ENCODE results near the gene AHNAK2.

Gene AHNAK2

GRCh38 chr14:104936361-104937155 lies 41.6 kb downstream of the AHNAK2 start:
- peak; percentile 13 for DNase-seq

DNA sequence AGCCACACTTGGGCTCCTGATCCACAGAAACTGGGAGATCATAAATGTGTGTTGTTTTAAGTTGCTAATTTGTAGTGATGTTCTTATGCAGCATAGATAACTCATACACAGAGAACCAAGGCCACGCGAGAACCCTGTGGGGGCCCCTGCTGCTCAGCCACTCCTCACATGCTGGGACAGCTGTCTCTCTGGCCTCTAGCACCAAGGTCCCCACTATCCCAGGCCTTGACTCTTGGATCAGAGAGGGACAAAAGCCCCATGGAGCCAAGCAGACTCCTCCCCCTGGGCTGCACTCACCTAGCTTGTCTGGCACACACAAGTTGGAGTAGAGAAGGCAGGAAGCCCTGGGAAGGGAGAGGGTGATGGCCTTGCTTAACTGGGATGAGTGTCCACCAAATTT lies 42.2 kb downstream of the AHNAK2 start:
- peak; percentile 9 for DNase-seq

DNA sequence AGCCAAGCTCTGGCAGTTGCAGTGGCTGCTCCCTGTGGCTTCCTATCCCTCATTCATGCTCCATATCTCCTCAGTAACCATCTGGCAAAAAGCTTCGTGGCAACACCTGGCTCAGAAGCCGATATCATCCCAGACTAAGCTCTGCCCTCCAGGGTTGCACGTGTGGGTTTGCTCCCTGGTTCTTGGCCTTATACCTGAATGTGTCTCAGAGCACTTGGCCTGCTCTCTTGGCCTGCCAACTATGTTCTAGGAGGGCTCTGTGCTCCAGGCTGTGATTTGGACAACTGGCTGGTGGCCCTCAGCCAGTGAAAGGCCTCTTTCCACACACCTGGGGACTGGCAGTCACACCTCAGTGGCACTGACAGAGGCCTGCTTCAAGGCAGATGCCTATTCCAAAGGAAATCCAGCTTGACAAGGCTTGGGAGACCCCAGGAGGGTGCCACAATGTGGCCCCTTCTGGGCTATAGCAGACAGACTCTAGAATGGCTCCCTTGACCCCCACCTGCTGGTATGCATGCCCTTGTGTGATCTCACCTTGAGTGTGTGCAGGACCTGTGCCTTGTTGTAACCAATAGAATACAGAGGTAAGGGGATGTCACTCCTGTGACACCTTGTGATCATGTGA lies 43.0 kb downstream of the AHNAK2 start:
- peak; percentile 9 for DNase-seq

DNA sequence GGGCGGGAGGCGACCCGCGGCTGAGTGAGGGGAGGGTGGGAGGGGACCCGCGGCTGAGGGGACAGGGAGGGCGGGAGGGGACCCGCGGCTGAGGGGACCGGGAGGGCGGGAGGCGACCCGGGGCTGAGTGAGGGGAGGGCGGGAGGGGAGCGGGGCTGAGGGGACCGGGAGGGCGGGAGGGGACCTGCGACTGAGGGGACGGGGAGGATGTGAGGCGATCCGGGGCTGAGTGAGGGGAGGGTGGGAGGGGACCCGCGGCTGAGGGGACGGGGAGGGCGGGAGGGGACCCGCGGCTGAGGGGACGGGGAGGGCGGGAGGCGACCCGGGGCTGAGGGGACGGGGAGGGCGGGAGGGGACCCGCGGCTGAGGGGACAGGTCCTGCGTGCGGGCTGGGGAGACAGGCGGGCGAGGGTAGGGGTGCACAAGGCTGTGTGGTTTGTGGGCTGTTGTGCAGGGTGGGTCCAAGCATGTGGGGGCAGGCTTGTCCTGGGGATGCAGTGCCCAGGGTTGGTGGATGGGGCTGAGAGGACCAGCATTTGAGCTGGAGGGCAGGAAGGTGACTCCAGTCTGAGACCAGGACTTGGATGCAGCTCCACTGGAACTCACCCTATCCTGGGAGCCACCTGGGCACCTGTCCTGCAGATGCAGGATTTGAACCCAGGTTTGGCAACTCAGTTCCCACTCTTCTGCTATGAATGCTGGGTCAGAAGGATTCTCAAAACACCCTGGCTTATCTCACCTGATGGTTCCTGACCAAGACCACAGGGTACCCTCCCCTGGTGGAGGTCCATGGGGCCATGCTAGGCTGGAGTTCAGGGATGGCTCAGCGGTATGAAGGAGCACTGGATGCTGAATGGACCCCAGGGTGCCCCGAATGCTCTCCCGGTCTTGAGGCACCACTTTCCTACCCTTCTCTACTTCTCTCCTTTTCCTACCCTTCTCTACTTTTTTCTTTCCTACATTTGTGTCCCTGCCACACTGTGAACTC lies 44.1 kb downstream of the AHNAK2 start:
- peak; percentile 16 for DNase-seq

DNA sequence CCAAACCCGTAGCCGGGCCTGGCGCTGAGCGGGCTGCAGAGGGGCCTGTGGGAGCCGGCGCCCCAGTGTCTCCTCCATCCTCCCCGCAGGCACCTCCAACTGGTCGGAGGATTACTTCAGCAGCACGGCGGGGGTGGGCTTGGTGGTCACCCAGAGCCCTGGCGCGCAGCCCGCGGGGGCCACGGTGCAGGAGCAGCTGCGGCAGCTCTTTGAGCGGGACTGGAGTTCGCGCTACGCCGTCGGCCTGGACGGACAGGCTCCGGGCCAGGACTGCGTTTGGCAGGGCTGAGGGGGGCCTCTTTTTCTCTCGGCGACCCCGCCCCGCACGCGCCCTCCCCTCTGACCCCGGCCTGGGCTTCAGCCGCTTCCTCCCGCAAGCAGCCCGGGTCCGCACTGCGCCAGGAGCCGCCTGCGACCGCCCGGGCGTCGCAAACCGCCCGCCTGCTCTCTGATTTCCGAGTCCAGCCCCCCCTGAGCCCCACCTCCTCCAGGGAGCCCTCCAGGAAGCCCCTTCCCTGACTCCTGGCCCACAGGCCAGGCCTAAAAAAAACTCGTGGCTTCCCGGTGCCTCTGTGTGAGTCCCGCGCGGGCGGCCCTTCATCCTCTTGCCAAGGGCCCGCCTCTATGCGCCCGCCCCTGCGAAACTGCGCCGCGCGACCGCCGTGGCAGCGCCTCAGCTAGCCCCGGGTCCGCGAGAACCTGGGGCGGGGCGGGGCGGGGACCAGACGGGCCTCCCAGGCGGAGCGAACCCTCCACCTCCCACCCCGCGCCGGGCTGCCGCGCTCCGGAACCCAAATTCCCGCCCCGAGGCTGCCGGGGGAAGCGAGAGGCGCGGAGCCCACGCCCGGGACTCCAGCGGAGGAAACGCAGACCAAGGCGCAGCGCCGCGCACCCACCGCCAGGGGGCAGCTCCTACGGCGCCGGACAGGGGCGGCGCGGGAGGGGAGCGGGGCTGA lies 45.2 kb downstream of the AHNAK2 start:
- DNase-seq, result peak; percentile 89

DNA sequence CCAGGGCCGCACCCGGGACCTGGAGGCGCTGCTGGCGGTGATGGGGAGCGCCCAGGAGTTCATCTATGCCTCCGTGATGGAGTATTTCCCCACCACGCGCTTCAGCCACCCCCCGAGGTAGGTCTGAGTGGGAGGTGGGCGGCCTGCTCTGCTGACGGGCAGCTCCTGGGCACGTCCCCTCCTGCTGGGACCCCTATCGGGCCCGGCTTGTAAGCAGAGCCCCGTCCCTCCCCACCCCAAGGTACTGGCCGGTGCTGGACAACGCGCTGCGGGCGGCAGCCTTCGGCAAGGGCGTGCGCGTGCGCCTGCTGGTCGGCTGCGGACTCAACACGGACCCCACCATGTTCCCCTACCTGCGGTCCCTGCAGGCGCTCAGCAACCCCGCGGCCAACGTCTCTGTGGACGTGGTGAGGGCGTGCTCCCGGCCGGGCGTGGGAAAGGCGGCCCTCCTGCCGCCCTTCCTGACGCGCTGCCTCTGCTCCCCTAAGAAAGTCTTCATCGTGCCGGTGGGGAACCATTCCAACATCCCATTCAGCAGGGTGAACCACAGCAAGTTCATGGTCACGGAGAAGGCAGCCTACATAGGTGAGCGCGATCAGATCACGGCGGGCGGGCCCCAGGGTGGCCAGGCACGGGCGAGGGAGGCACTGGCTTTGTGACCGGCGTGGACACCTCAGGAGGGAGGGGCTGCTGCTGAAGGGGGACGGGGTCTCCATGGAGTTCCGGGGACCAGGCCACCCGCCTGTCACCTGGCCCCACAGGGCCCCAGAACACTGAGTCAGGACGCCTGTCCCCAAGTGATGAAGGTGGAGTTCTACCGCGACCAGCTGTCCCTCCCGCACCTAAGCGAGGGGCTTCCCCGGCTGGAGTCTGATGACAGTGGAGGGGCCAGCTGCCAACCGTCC lies 46.2 kb downstream of the AHNAK2 start:
- DNase-seq, result peak; percentile 18

DNA sequence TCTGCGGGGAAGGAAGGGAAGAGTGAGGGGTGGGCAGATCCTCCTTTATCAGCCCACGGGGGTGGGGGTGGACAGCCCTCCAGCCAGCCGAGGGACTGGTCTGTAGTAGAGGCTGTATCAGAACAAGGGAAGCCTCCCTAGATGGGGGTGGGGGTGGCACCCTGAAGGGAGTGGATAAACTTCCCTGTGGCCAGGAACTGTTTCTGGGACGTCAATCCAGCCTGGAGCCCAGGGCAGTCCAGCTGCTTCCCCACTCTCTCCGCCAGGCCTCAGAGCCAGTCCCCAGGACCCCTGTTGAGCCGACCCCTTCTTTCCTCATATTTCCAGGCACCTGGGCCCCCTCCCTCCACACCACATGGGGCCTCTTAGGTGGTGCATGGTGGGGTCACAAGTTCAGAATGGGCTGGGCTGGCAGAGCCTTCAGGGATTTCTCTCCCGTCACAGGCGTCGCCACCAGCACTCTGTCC lies 46.8 kb downstream of the AHNAK2 start:
- peak; percentile 15 for DNase-seq

DNA sequence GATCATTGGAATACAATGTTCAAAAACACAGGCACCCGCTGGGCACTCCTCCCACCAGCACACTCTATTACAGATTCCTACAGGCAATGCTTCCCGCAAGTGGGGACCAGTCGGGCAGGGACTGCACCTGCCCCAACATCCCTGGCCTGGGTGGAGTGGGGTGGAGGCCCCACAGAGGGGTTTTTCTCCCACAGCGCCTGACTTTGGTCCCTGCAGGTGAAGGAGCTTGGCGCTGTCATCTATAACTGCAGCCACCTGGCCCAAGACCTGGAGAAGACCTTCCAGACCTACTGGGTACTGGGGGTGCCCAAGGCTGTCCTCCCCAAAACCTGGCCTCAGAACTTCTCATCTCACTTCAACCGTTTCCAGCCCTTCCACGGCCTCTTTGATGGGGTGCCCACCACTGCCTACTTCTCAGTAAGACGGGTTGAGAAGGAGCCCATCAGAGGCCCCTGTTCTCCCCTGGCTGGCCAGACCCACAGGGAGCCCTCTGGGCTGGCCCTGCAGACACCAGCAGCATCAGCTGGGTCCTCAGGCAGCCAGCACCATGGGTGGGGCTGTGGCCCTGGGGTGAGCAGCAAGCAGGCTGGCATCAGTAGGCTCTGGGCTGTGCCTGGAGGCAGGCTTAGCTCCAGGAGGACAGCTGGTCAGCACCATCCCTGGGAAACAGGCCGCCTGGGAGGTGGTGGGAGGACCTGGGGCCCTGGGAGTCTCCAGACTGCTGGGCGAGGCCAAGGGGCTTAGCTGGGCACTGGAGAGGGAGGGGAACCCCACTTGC lies 47.5 kb downstream of the AHNAK2 start:
- peak; percentile 12 for DNase-seq

GRCh38 chr14:104929268-104930230 lies 48.6 kb downstream of the AHNAK2 start:
- DNase-seq, result no peak

DNA sequence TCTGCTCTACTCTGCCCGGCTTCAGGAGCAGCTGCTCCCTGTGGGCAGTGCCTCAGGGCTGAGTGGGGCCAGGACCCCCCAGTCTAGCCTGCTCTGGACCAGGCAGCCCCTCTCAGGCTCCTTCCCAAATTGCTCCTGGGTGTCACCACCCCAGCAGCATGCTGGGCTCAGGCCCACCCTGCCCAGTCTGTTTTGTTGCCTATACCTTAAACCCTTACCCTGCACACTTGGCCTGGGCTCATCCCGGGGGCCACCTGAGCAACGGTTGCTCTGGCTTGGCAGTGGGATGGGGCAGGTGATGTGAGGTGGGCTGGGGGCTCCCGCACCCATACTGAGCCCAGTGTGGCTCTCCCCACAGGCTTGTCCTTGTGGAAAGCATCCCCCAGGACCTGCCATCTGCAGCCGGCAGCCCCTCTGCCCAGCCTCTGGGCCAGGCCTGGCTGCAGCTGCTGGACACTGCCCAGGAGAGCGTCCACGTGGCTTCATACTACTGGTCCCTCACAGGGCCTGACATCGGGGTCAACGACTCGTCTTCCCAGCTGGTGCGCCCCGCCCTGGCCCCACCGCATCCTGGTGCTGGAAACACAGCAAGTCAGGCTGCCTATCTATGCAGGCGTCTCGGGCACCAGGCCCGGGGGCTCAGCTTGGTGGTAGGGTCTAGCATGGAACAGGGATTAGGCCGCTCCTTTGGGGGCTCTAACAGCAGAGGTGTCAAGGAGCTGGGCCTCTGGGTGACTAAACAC lies 49.6 kb downstream of the AHNAK2 start:
- DNase-seq, result no peak

GRCh38 chr14:104927901-104928300 lies 50.3 kb downstream of the AHNAK2 start:
- DNase-seq, result no peak

DNA sequence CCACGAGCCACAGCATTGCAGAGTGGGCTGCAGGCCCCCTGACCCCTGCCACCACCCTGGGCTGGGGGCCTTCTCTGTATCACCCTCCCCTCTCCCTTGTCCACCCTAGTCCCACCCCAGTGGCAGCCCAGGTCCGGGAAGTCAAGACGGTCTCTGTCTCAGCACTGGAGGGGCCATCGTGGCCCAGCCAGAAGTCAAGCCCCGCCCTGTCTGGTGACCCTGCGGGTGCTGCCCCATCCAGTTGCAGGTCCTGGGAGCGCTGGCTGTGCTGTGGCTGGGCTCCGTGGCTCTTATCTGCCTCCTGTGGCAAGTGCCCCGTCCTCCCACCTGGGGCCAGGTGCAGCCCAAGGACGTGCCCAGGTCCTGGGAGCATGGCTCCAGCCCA lies 50.8 kb downstream of the AHNAK2 start:
- peak; percentile 11 for DNase-seq

GRCh38 chr14:104926619-104927431 lies 51.3 kb downstream of the AHNAK2 start:
- DNase-seq, result no peak

DNA sequence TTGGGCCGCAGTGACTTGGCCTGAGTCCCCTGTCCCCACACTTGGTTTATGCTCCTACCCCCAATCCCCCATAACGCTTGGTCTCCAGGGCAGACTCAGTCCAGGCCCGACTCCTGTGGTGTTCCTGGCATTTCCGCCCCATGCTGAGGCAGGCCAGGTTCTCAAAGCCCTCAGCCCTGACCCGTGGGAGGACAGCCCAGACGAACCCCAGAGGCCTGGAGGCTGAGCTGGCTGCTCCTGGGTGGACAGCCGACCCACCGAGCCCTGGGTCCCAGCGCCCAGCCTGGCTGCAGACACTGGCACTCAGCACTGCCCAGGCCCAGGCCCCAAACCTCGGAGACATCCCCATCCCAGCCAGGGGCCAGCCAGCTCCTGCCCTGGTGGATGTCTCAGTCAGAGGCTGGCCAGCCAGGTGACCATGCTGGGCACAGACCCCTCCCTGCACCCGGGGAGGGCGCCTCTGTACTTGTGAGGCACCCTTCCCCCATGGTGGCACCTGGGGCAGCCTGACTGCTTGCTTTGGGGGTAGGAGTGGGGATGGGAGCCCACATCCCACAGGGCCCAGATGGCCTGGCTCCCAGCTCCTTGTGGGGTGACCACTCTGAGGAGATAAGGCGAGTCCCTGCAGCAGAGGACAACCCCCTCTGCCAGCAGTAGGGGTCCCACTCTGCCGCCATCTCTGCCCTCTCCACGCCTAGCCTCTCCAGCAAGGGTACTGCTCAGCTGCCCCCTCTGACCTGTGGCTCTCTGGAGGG lies 52.1 kb downstream of the AHNAK2 start:
- no peak for DNase-seq

GRCh38 chr14:104925214-104925854 lies 52.8 kb downstream of the AHNAK2 start:
- peak; percentile 12 for DNase-seq
